Psoas muscle (tissue), 8 donors: ENCODE measurements around the gene DACH1. TPM values are rescaled to one million over a fixed set of nuclear protein-coding genes. Genes with fewer than 3 reads are reported as not detected.

Source experiments
- ATAC-seq, 4 donors: fragments of 200-7000 bp; cut with Tn5 transposase; one replicate each; pipeline ENCODE4 v1.9.1; 2020; ENCODE audit warnings: moderate library complexity in 3 of 4, mild to moderate bottlenecking in 2 of 4
- DNase-seq, 2 donors: peaks; one replicate each; pipeline ENCODE4 v3.0.0-alpha.2; 2020
- H3K27ac ChIP-seq: fragments of 200-600 bp; one replicate; pipeline ENCODE4 v1.8.0; 2022
- H3K27me3 ChIP-seq, 3 donors: fragments of 200-600 bp in 1 of 3; one replicate each; pipeline versions ENCODE4 v1.6.1 to v1.8.0; 2013 to 2022; ENCODE audit warnings: low read length in 2 of 3, mild to moderate bottlenecking in 2 of 3, moderate library complexity in 1 of 3; ENCODE audit not compliant: insufficient read depth in 3 of 3
- H3K36me3 ChIP-seq, 2 donors: fragments of 200-600 bp in 1 of 2; one replicate each; pipeline versions ENCODE4 v1.6.1 to v1.8.0; 2013 to 2022; ENCODE audit warnings: low read depth in 1 of 2, mild to moderate bottlenecking in 1 of 2, moderate library complexity in 1 of 2; ENCODE audit not compliant: insufficient read depth in 1 of 2
- H3K4me1 ChIP-seq: fragments of 200-600 bp; one replicate; pipeline ENCODE4 v1.8.0; 2022
- H3K4me3 ChIP-seq: fragments of 200-600 bp; one replicate; pipeline ENCODE4 v1.8.0; 2022; ENCODE audit warnings: mild to moderate bottlenecking
- H3K9me3 ChIP-seq: fragments of 200-600 bp; one replicate; pipeline ENCODE4 v1.8.0; 2022
- CTCF ChIP-seq: fragments of 200-600 bp; IDR thresholded peaks from one replicate; pipeline ENCODE4 v1.8.0; 2022; ENCODE audit warnings: antibody characterized with exemption
- WGBS, 3 donors: extraction: QIAGEN DNeasy Blood & Tissue Kit; methylation state at CpG; one replicate each; pipeline versions ENCODE4 v1.1.6 to v1.1.7; 2013; 5-methylcytosine and 5-hydroxymethylcytosine counted together
- intact Hi-C, 2 donors: fragments of 100-400 bp; cut with DNase I; formaldehyde crosslinking; loops; one replicate each; pipeline versions ENCODE4 v1.11.0 to v1.14.2; 2022
- polyA plus RNA-seq, 3 donors: library from polyadenylated mRNA; stranded (reverse); fragments of 200-250 nt; gene quantifications; one replicate each; pipeline ENCODE4 v1.2.3, GENCODE V29; 2013
- total RNA-seq, 4 donors: library from RNA; stranded (reverse); fragmentation: NEBNext Ultra II Directional in 2 of 4; extraction: Animal tissue kit (Norgen Biotek cat#: 25700) in 2 of 4; gene quantifications; one replicate each; pipeline versions ENCODE4 v1.2.1 to v1.2.4, GENCODE V29; 2021 to 2023
- donor health status: healthy with polysubstance abuse.
- donor health status: DM: no; HTN: no; CAD: no; lungs with moderate emphysema.
- donor health status: Bipolar disorder and iron deficiency.
- donor health status: healthy.
- donor health status: DM: yes; HTN: yes; CAD: no.
- donor health status: DM: no; HTN: no; CAD: no.
- donor health status: DM: no; HTN: no; CAD: no.
- donor health status: DM: yes; HTN: yes; CAD: no.

Gene DACH1
- total and polyA plus RNA-seq, 7 donors, result 0.51 to 3.6 (median 1.1) TPM

DNA sequence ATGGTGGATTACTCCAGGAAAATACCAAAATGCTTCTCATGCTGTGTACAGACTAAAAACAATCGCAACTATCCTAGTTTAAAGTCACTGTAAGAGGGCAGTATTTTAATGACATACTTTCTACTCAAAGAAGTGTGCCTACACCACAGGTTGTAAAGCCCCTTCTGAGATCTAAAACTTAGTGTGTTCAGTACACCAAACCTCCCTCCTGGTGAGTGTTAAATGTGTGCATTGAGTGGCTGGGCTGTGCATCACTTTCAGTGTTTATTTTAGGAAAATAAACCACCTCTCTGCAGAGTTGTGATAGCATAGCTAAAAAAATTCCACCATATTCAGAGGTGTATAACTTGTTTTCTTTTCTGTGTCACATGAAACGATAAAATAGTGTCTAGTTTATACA lies 263.7 kb downstream of the DACH1 start:
- ATAC-seq (no peak), DNase-seq (no peak)
- no peak overlapping the region for H3K4me3 ChIP-seq
- intact Hi-C loops, result no loop called here
- no peaks in the 10 kb centered on the region for H3K36me3 ChIP-seq
- 95 to 98% (median 97%) methylated on average over 2 of the region's 2 CpGs for WGBS, 3 donors
- H3K4me1 ChIP-seq, result no peaks in the 10 kb centered on the region
- TF ChIP-seq CTCF, result no peak
- no peaks in the 10 kb centered on the region for H3K27me3 ChIP-seq
- H3K9me3 ChIP-seq, result no peaks in the 10 kb centered on the region
- no peak overlapping the region for H3K27ac ChIP-seq

DNA sequence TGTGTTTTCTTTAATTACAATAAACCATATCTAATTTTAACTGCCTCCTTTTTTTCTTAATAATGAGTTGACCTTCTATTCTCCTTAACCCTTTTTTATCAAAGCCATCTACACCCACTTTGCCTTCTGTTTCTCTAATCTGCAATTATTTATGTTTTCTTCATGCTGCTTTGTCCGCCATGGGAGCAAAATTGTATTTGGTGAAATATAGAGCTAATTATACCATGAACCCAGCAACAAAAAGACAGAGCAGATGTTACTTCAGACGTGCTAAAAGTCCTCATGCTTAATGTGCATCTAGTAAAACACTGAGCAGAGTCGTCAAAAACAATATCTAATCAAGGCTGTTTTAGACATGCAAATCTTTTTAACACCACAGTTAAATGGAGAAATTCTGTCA lies 264.7 kb downstream of the DACH1 start:
- TF ChIP-seq CTCF, result no peak
- no peak for ATAC-seq
- H3K27ac ChIP-seq, result no peak overlapping the region
- no peaks in the 10 kb centered on the region for H3K4me1 ChIP-seq
- intact Hi-C loops, result no loop called here
- no peaks in the 10 kb centered on the region for H3K9me3 ChIP-seq
- no peak overlapping the region for H3K4me3 ChIP-seq
- no peaks in the 10 kb centered on the region for H3K36me3 ChIP-seq
- no peaks in the 10 kb centered on the region for H3K27me3 ChIP-seq
- 41 to 47% (median 45%) methylated on average over 3 of the region's 3 CpGs for WGBS, 3 donors
- no peak for DNase-seq

GRCh38 chr13:71597150-71597549 lies 269.9 kb downstream of the DACH1 start:
- H3K9me3 ChIP-seq, result no peaks in the 10 kb centered on the region
- H3K36me3 ChIP-seq, result no peaks in the 10 kb centered on the region
- WGBS, 3 donors, result 94 to 100% (median 98%) methylated on average over 1 of the region's 1 CpG
- no peak for ATAC-seq
- H3K27ac ChIP-seq, result no peak overlapping the region
- H3K4me3 ChIP-seq, result no peak overlapping the region
- no peak for DNase-seq
- intact Hi-C loops, result no loop called here
- no peaks in the 10 kb centered on the region for H3K27me3 ChIP-seq
- H3K4me1 ChIP-seq, result no peaks in the 10 kb centered on the region
- TF ChIP-seq CTCF, result no peak

- DNase-seq (no peak), ATAC-seq (no peak)
- WGBS, 3 donors, result 92 to 98% (median 95%) methylated on average over 3 of the region's 3 CpGs
- no peaks in the 10 kb centered on the region for H3K36me3 ChIP-seq
- TF ChIP-seq CTCF, result no peak
- H3K4me3 ChIP-seq, result no peak overlapping the region
- intact Hi-C loops, result no loop called here
- no peak overlapping the region for H3K27ac ChIP-seq
- H3K27me3 ChIP-seq, result no peaks in the 10 kb centered on the region
- H3K4me1 ChIP-seq, result no peaks in the 10 kb centered on the region
- no peaks in the 10 kb centered on the region for H3K9me3 ChIP-seq
These were observed 270.9 kb downstream of the DACH1 start for GRCh38 chr13:71596116-71596515.

- TF ChIP-seq CTCF, result no peak
- no peaks in the 10 kb centered on the region for H3K9me3 ChIP-seq
- no peak overlapping the region for H3K4me3 ChIP-seq
- no peaks in the 10 kb centered on the region for H3K27me3 ChIP-seq
- no peaks in the 10 kb centered on the region for H3K4me1 ChIP-seq
- intact Hi-C loops, result no loop called here
- ATAC-seq, result no peak
- no peak for DNase-seq
- no peak overlapping the region for H3K27ac ChIP-seq
- H3K36me3 ChIP-seq, result no peaks in the 10 kb centered on the region
These were observed 273.4 kb downstream of the DACH1 start for GRCh38 chr13:71593566-71593965.
